Measurements from ENCODE around the gene PDHA1.

PDHA1 gene

GRCh38 chrX:19377799-19378198 lies 34.1 kb downstream of the PDHA1 start:
- DNase-seq, result no peak

GRCh38 chrX:19381326-19381725 lies 37.6 kb downstream of the PDHA1 start:
- DNase-seq, result no peak

GRCh38 chrX:19382555-19383145 lies 38.9 kb downstream of the PDHA1 start:
- peak; percentile 20 for DNase-seq

- DNase-seq, result no peak
Measured at GRCh38 chrX:19386679-19387078, 43.0 kb downstream of the PDHA1 start.

- no peak for DNase-seq
Measured at GRCh38 chrX:19388064-19388679, 44.4 kb downstream of the PDHA1 start.

GRCh38 chrX:19388741-19389140 lies 45.0 kb downstream of the PDHA1 start:
- peak; percentile 6 for DNase-seq

GRCh38 chrX:19389227-19389845 lies 45.6 kb downstream of the PDHA1 start:
- no peak for DNase-seq

GRCh38 chrX:19392078-19392477 lies 48.4 kb downstream of the PDHA1 start:
- DNase-seq, result no peak

GRCh38 chrX:19392703-19393102 lies 49.0 kb downstream of the PDHA1 start:
- DNase-seq, result no peak

- DNase-seq, result no peak
Measured at GRCh38 chrX:19403696-19404095, 60.0 kb downstream of the PDHA1 start.

- DNase-seq, result no peak
Measured at GRCh38 chrX:19410259-19410658, 66.5 kb downstream of the PDHA1 start.
